ENCODE measurements around the gene IRF2BP2.

IRF2BP2 gene

DNA sequence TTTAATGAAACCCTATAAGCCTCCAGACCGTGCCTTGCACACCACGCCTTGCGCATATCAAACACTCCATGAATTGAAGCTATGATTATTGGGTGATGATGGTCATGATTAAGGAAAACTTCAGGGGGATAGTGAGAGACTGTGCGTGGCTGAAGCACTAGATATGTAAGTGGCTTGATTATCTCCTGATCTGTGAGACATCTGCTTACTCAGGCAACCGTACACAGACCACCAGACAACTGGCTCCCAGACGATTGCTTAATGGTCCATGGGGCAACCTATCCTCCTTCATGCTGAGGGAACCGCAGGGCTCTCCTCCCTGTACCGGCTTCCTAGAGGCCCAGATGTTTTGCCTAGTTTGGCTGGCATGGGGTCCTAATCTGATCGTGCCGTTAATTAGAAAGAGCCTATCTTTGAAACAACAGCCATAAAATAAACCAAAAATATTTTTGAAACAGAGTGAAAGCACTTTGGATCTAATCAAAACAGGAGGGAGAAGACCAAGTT is 51.6 kb downstream of the IRF2BP2 start:
- no peak for DNase-seq (ENCODE audit: low read depth, low spot score)

DNA sequence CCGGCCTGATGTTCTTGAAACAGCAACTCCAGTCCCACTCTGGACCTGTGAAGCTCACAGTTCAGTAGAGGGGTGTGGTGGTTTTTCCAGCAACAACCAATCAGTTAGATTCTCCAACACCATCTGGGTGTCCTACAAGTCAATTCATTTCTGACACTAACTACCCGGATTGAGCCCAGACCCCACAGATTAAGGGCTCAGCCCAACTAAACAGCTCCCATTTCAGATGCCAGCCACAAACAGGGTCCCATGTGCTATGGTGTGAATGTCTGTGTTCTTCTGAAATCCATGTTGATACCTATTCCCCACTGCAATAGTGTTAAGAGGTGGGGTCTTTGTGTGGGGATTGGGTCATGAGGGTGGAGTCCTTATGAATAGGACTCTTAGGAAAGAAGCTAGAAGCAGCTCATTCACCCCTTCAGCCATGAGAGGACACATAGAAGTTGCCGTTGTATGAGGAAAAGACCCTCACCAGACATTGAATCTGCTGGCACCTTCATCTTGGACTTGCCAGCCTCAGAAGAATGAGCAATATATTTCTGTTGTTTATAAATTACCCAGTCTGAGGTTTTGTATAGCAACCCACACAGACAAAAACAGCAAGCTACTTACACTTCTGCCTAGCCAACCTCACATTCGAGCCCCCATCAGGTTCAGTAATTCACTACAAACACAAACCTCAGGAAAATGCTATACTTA is 53.6 kb downstream of the IRF2BP2 start:
- no peak for DNase-seq (ENCODE audit: low read depth, low spot score)

DNA sequence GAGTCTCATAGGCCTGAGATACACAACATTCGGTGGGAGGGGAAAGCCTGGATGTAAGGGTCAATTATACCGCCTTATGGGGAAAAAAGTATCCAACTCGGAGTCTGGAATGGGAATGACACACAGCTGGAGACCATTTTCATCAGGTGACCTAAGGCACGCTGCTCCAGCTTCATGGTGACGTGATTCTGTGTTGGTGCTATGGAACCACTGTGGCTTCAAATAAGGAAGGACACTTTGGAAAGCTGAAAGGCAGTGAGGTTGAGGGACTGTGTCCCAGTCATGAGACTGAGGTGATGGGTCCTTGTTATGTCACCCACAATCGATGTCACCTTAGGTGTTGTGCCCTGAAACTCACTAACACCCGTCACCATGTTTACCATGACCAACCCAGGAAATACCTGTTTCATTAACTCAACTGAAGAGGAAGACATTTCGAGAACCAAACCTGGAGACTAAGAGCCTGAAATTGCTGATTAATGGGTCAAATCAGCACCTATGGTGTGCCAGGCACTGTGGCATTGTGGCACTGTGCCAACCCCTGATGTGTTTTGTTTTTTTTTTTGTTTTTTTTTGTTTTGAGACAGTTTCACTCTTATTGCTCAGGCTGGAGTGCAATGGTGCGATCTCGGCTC is 54.5 kb downstream of the IRF2BP2 start:
- no peak for DNase-seq (ENCODE audit: low read depth, low spot score)

DNA sequence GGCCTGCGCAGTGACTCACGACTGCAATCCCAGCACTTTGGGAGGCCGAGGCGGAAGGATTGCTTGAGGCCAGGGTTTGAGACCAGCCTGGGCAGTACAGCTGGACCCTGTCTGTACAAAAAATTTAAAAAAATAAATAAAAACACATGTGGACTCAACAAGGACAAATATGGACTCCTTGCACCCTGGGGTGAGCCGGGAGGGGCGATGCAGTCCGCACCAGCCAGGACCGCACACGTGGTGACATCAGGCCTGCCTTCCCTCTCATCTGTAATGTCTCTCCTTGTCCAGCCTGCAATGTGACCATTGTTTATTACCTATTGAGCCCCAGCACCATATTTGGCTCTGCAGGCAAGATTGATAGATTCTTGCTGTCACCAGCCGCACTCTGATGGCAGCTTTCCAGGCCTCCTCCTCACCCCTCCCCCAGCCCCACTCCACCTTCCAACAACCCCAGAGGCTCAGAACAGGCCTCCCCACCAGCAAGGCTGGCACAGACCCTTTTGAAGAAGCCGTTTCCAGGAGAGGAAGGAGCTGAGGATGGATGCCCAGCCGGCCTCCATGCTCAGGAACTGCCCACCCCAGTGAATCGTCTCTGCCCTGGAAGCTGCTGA is 55.2 kb downstream of the IRF2BP2 start:
- no peak for DNase-seq (ENCODE audit: low read depth, low spot score)
